ENCODE data around the gene TDRD9. TPM values are rescaled to one million over a fixed set of nuclear protein-coding genes. Genes with fewer than 3 reads are reported as not detected.

TDRD9 gene
- total and polyA plus RNA-seq, 2 of the 4 experiments (the other 2 are of a cell fraction) = 0.07 to 0.18 TPM

DNA sequence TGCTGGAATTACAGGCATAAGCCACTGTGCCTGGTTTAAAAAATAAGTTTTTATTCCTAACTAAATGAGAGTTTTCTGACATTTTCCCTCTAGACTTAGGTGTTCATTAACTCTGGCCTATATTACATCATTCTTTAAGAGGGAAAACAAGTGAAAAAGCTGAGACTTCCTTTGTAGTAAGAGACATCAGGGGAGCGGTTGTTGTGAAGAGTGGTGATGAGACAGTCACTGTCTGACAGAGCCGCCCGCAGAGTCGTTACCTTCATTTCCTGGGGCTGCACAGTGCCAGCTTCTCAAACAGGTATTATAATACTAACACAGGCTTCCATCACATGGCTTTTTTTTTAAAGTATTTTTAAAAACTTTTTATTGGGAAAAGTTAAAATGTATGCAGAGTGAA, 19.7 kb upstream of the TDRD9 start:
- Histone ChIP-seq H3K9me3 (ENCODE audit: control insufficient read depth, insufficient read depth, low read length) (no peaks in the 10 kb centered on the region), H2AK9ac (replicated peaks; ENCODE audit: low read depth, low read length, poor library complexity) (no peak overlapping the region), H4K20me1 (ENCODE audit: insufficient read depth, low read length) (no peaks in the 10 kb centered on the region), H3K23ac (ENCODE audit: low read depth, low read length) (no peak overlapping the region), H4K5ac (ENCODE audit: low read depth, low read length) (no peak overlapping the region), H3K9me1 (ENCODE audit: insufficient read depth, low read length) (no peaks in the 10 kb centered on the region), H2BK120ac (ENCODE audit: low read depth, low read length) (no peak overlapping the region), H3K56ac (ENCODE audit: extremely low read depth, insufficient read depth, low read length) (no peak overlapping the region), H2BK20ac (ENCODE audit: low read depth, low read length) (no peak overlapping the region), H3K4ac (ENCODE audit: low read depth, low read length) (no peak overlapping the region), H4K91ac (ENCODE audit: insufficient read depth, low read depth, low read length) (no peak overlapping the region), H3K27ac (ENCODE audit: insufficient read depth, low read length) (no peak overlapping the region), H3K4me3 (ENCODE audit: insufficient read depth, low read depth, low read length) (no peak overlapping the region), H4K8ac (ENCODE audit: low read depth in 2 of 2, low read length in 2 of 2) (no peak overlapping the region), H3K79me1 (ENCODE audit: low read depth in 1 of 2, low read length in 2 of 2) (peaks cover 0 to 3% of the 10 kb centered on the region in 2 experiments; a peak in 1 of 4 replicates), H3K27me3 (ENCODE audit: control insufficient read depth, insufficient read depth, low read length) (no peaks in the 10 kb centered on the region), H2BK5ac (ENCODE audit: low read depth, low read length, poor library complexity, severe bottlenecking) (no peak overlapping the region), H3K4me2 (ENCODE audit: low read depth, low read length) (no peak overlapping the region), H3K36me3 (ENCODE audit: control insufficient read depth, insufficient read depth, low read length) (peaks cover 15% of the 10 kb centered on the region), H2AK5ac (ENCODE audit: low read depth, low read length) (no peak overlapping the region), H3K4me1 (ENCODE audit: control insufficient read depth, insufficient read depth, low read length) (no peaks in the 10 kb centered on the region; the same call in 1 of the 2 replicates), H2AFZ (replicated peaks; ENCODE audit: low read length, poor library complexity) (no peak overlapping the region), H3K14ac (replicated peaks; ENCODE audit: low read depth, low read length) (no peak overlapping the region), H2BK15ac (ENCODE audit: low read depth, low read length) (no peak overlapping the region), H3K18ac (ENCODE audit: low read depth, low read length) (no peak overlapping the region), H3K9ac (ENCODE audit: low read depth, low read length) (no peak overlapping the region)
- no CpG with 5 or more reads among the region's 4 CpGs for WGBS, 2 experiments (ENCODE audit: extremely low coverage in 2 of 2, insufficient read length in 1 of 2)
- POLR2A ChIA-PET (ENCODE audit: unreplicated experiment) = no interaction called here
- intact Hi-C loops (cut with micrococcal nuclease) = no loop called here
- CTCF ChIA-PET = interaction anchor here (0.6 kb wide), 1 partner anchor 69 kb away, joined by 5 read pairs; no protein-coding TSS in a partner anchor
- dilution Hi-C loops (cut with HindIII; ENCODE audit: low sequenced_read_pairs, unreplicated experiment) = no loop called here
- no TSS peak for BruUV-seq (replicated peaks)
- ATAC-seq (ENCODE audit: low read depth) (no peak), DNase-seq (no peak)
- in situ Hi-C loops (cut with MboI; ENCODE audit: low sequenced_read_pairs) = no loop called here
- TF ChIP-seq, protein P1, sequence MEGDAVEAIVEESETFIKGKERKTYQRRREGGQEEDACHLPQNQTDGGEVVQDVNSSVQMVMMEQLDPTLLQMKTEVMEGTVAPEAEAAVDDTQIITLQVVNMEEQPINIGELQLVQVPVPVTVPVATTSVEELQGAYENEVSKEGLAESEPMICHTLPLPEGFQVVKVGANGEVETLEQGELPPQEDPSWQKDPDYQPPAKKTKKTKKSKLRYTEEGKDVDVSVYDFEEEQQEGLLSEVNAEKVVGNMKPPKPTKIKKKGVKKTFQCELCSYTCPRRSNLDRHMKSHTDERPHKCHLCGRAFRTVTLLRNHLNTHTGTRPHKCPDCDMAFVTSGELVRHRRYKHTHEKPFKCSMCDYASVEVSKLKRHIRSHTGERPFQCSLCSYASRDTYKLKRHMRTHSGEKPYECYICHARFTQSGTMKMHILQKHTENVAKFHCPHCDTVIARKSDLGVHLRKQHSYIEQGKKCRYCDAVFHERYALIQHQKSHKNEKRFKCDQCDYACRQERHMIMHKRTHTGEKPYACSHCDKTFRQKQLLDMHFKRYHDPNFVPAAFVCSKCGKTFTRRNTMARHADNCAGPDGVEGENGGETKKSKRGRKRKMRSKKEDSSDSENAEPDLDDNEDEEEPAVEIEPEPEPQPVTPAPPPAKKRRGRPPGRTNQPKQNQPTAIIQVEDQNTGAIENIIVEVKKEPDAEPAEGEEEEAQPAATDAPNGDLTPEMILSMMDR (conservative IDR thresholded peaks at IDR 0.05; ENCODE audit: low read depth, low read length) = no peak
- no peak for TF ChIP-seq MAFK (IDR thresholded peaks at IDR 0.05; ENCODE audit: low read depth, low read length)

Measured in IMR-90 (cell line).